GM12872 (cell line): Measurements from ENCODE around the gene CPHXL2.

ENCODE experiments used
- CTCF ChIP-seq: IDR thresholded peaks from 3 replicates; pipeline ENCODE4 v1.5.1; 2011; ENCODE audit warnings: low read depth, mild to moderate bottlenecking, low read length, moderate library complexity; ENCODE audit not compliant: insufficient read depth

CPHXL2 gene

GRCh38 chr16:75676909-75677308, at the start of gene CPHXL2:
Gene CPHXL2 (minus strand): TSS chr16:75677009. CDS start chr16:75676999, 10 bp downstream.
- TF ChIP-seq CTCF, result no peak

GRCh38 chr16:75726390-75726789, 49.6 kb upstream of the CPHXL2 start, which contains the start of gene CPHXL:
Gene CPHXL (minus strand): TSS chr16:75726490. CDS start chr16:75726442, 48 bp downstream.
- TF ChIP-seq CTCF, result no peak

- TF ChIP-seq CTCF, result no peak
Measured at GRCh38 chr16:75718452-75718851, 41.6 kb upstream of the CPHXL2 start.

GRCh38 chr16:75714661-75715060, 37.9 kb upstream of the CPHXL2 start:
- TF ChIP-seq CTCF, result no peak

- no peak for TF ChIP-seq CTCF
Measured at GRCh38 chr16:75710344-75710743, 33.5 kb upstream of the CPHXL2 start.

- TF ChIP-seq CTCF, result no peak
Measured at GRCh38 chr16:75703306-75703705, 26.5 kb upstream of the CPHXL2 start.

GRCh38 chr16:75702242-75702641, 25.4 kb upstream of the CPHXL2 start:
- no peak for TF ChIP-seq CTCF
